Chondrocyte (in vitro differentiated cells): ENCODE data around the gene APP. TPM values are rescaled to one million over a fixed set of nuclear protein-coding genes. Genes with fewer than 3 reads are reported as not detected.

Source experiments
- DNase-seq: peaks from one replicate; pipeline ENCODE4 v3.0.0; 2021; ENCODE audit warnings: mixed read lengths, low spot score
- H3K27ac Mint-ChIP-seq: one replicate; pipeline ENCODE4 v1.8.0; 2021; ENCODE audit warnings: mild to moderate bottlenecking, moderate library complexity, mixed read lengths; ENCODE audit not compliant: unreplicated experiment
- H3K27me3 Mint-ChIP-seq: 2 replicates; pipeline ENCODE4 v1.8.0; 2021; ENCODE audit warnings: low read depth, mixed read lengths
- H3K36me3 Mint-ChIP-seq: 2 replicates; pipeline ENCODE4 v1.8.0; 2021; ENCODE audit warnings: low read depth, mixed read lengths
- H3K4me1 Mint-ChIP-seq: 2 replicates; pipeline ENCODE4 v1.8.0; 2021; ENCODE audit warnings: low read depth, mild to moderate bottlenecking, mixed read lengths
- H3K4me3 Mint-ChIP-seq: one replicate; pipeline ENCODE4 v1.8.0; 2021; ENCODE audit warnings: mild to moderate bottlenecking, moderate library complexity, mixed read lengths; ENCODE audit not compliant: unreplicated experiment
- H3K9me3 Mint-ChIP-seq: 2 replicates; pipeline ENCODE4 v1.8.0; 2021; ENCODE audit warnings: low read depth, mixed read lengths
- CTCF ChIP-seq: fragments of 200-600 bp; sonication (generic); IDR thresholded peaks from 2 replicates; pipeline ENCODE4 v1.5.0; 2021; ENCODE audit warnings: antibody characterized with exemption, mild to moderate bottlenecking, moderate library complexity
- total RNA-seq: library from RNA; stranded (reverse); gene quantifications from 3 replicates; pipeline ENCODE4 v1.2.1, GENCODE V29; 2021

The APP gene
- total RNA-seq, 1 donor from 2014 or later = 442 TPM

DNA sequence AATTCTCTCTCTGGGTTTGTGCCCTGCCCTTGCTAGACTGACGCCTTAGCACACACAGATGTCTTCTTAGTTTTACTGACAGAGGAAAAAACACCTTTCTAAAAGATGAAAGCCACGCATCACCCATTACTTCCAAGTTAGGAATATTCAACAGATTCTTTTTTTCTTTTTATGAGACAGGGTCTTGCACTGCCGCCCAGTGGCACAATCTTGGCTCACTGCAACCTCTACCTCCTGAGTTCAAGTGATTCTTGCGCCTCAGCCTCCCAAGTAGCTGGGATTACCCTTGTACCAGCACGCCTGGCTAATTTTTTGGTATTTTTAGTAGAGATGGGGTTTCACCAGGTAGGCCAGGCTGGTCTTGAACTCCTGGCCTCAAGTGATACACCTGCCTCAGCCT, 169.2 kb downstream of the APP start:
- Mint-ChIP-seq H3K36me3 (peaks cover 10% of the 10 kb centered on the region), H3K27ac (no peak overlapping the region), H3K4me1 (peaks cover under 1% of the 10 kb centered on the region), H3K4me3 (no peak overlapping the region), H3K27me3 (no peaks in the 10 kb centered on the region), H3K9me3 (no peaks in the 10 kb centered on the region)
- DNase-seq = no peak
- TF ChIP-seq CTCF = no peak

- H3K27ac Mint-ChIP-seq = no peak overlapping the region
Measured at GRCh38 chr21:25999921-26000582, 170.5 kb downstream of the APP start.

GRCh38 chr21:25997788-25998611, 172.6 kb downstream of the APP start:
- no peak overlapping the region for H3K27ac Mint-ChIP-seq

More at GRCh38 chr21:25999921-26000582, 170.5 kb downstream of the APP start:
- H3K4me3 Mint-ChIP-seq = no peak overlapping the region
- DNase-seq = no peak
- TF ChIP-seq CTCF = no peak
- no peaks in the 10 kb centered on the region for H3K27me3 Mint-ChIP-seq
- H3K4me1 Mint-ChIP-seq = peaks cover 11% of the 10 kb centered on the region
- H3K36me3 Mint-ChIP-seq = peaks cover 10% of the 10 kb centered on the region
- no peaks in the 10 kb centered on the region for H3K9me3 Mint-ChIP-seq

DNA sequence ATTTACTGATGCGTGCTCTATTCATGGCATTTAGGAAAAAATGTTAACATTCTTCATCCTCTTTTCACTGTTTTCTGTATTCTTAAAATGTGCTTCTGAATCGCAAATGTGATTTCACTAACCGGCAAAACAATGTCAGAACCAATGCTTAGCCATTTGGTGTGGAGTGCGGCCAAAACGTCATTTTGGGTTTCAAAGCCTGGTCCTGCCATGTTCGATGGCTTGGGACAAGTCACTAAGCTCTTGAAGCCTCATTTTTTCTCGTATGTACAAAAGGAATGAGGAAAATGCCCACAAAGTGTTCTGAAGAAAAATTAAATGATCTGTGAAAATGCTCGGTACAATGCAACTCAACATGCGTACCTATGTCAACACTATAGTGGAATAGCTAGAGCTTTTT, 175.3 kb downstream of the APP start:
- DNase-seq = no peak
- H3K4me1 Mint-ChIP-seq = peaks cover 19% of the 10 kb centered on the region
- H3K36me3 Mint-ChIP-seq = peaks cover 12% of the 10 kb centered on the region
- no peak overlapping the region for H3K4me3 Mint-ChIP-seq
- no peak overlapping the region for H3K27ac Mint-ChIP-seq
- no peak for TF ChIP-seq CTCF
- H3K27me3 Mint-ChIP-seq = no peaks in the 10 kb centered on the region
- H3K9me3 Mint-ChIP-seq = no peaks in the 10 kb centered on the region

More at GRCh38 chr21:25997788-25998611, 172.6 kb downstream of the APP start:
- Mint-ChIP-seq H3K9me3 (no peaks in the 10 kb centered on the region), H3K4me1 (peaks cover 19% of the 10 kb centered on the region), H3K36me3 (peaks cover 12% of the 10 kb centered on the region), H3K27me3 (no peaks in the 10 kb centered on the region), H3K4me3 (no peak overlapping the region)
- no peak for DNase-seq
- no peak for TF ChIP-seq CTCF

DNA sequence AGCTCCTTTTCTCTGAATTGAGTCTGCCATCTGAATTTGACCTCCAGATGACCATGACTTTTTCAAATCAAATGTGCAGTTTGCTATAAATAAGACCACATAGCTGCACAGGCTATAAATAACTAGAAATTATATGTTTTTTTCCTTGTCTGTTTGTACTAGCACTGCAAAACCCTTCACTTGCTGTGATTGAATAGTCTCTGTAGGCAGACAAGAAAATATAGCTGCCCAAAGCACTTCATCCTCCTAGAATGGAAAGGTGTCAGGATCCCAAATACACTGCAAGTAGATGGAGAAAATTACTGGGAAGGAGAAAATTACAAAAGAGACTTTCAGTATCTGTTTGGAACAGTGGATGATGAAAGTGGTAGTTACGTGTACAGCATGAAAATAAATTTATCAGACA, 175.8 kb downstream of the APP start:
- Mint-ChIP-seq H3K27ac (no peak overlapping the region), H3K9me3 (no peaks in the 10 kb centered on the region), H3K36me3 (peaks cover 12% of the 10 kb centered on the region), H3K4me3 (no peak overlapping the region), H3K4me1 (peaks cover 19% of the 10 kb centered on the region), H3K27me3 (no peaks in the 10 kb centered on the region)
- no peak for DNase-seq
- no peak for TF ChIP-seq CTCF
